GM20000 (cell line): ENCODE data around the gene SPTBN4.

ENCODE experiments used
- DNase-seq: peaks from one replicate; pipeline ENCODE4 v3.0.0; 2012; ENCODE audit warnings: low spot score
- TF ChIP-seq, protein P1 (sequence below): IDR thresholded peaks from 2 replicates; pipeline ENCODE4 v1.5.1; 2012; ENCODE audit warnings: mild to moderate bottlenecking, control low read depth; ENCODE audit errors: extremely low read depth, missing control alignments

SPTBN4 gene

DNA sequence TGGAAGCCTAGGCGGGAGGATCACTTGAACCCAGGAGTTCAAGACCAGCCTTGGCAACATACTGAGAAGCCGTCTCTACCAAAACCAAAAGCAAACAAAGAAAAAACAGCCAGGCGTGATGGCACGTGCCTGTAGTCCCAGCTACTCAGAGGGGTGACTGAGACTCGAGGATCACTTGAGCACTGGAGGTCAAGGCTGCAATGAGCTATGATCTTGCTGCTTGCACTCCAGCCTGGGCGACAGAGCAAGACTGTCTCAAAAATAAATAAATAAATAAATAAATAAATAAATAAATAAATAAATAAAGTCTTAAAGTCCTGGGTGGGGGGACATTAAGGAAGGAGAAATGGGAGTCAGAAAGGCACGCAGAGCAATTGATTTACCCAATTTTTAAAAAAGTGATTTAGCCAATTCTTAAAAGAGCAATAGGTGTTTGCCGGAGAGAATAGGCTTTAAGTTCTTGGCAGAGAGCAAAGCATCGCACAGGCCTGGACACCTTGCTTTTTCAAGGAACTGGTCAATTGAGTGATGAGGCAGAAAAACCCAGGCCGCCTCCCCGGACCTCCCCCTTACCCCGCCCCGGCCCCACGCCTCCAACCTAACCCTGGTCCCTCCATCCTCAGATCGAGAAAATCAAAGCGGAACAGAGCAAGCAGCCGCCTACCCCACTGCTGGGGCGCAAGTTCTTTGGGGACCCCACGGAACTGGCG, 100.4 kb downstream of the SPTBN4 start:
- DNase-seq, result peak; percentile 66
- TF ChIP-seq, protein P1, sequence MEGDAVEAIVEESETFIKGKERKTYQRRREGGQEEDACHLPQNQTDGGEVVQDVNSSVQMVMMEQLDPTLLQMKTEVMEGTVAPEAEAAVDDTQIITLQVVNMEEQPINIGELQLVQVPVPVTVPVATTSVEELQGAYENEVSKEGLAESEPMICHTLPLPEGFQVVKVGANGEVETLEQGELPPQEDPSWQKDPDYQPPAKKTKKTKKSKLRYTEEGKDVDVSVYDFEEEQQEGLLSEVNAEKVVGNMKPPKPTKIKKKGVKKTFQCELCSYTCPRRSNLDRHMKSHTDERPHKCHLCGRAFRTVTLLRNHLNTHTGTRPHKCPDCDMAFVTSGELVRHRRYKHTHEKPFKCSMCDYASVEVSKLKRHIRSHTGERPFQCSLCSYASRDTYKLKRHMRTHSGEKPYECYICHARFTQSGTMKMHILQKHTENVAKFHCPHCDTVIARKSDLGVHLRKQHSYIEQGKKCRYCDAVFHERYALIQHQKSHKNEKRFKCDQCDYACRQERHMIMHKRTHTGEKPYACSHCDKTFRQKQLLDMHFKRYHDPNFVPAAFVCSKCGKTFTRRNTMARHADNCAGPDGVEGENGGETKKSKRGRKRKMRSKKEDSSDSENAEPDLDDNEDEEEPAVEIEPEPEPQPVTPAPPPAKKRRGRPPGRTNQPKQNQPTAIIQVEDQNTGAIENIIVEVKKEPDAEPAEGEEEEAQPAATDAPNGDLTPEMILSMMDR, result no peak

DNA sequence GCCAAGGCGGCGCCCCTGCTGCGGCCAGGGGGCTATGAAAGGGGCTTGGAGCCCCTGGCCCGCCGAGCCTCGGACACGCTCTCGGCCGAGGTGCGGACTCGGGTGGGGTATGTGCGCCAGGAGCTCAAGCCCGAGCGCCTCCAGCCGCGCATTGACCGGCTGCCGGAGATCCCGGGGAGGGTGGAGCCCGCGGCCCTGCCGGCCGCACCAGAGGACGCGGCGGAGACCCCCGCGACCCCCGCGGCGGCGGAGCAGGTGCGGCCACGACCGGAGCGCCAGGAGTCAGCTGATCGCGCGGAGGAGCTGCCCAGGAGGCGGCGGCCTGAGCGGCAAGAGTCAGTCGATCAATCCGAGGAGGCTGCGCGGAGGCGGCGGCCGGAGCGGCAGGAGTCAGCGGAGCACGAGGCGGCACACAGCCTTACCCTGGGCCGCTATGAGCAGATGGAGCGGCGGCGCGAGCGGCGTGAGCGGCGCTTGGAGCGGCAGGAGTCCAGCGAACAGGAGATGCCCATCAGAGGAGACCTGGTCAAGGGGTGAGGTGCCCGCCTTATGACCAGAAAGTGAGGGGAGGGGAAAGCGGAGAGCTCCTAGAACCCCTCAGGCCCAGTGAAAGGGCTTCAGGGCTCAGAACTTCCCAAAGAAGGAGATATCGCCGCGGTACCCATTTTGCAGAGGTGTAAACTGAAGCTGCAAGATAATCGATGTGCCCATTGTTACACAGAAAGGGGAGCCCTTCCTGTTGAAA, 101.1 kb downstream of the SPTBN4 start:
- DNase-seq, result no peak
- TF ChIP-seq, protein P1, result no peak

DNA sequence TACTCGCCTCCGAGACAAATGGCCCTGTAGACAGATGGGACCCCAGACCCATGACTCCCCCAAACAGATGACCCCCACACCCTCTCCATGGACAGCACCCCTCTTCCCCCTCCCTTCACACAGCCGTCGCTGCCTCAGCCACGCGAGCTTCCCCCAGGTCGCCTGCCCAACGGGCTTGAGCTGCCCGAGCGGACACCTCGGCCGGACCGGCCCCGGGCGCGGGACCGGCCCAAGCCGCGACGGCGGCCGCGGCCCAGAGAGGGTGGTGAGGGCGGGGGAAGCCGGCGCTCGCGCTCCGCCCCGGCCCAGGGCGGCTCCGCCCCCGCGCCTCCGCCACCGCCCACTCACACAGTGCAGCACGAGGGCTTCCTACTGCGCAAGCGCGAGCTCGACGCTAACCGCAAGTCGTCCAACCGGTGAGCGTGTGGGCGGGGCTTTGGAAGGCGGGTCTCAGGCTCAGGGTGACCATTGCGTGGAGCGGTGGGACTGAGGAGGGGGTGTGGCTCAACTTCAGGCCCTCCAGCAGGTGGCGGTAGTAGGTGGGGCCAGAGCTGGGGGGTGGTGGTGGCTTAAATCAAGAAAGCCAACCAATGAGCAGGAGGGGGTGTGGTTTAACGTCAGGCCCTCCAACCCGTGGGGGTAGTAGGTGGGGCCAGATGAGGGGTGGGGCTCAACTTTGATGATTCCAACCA, 103.7 kb downstream of the SPTBN4 start:
- DNase-seq, result peak; percentile 99
- TF ChIP-seq, protein P1, result no peak

DNA sequence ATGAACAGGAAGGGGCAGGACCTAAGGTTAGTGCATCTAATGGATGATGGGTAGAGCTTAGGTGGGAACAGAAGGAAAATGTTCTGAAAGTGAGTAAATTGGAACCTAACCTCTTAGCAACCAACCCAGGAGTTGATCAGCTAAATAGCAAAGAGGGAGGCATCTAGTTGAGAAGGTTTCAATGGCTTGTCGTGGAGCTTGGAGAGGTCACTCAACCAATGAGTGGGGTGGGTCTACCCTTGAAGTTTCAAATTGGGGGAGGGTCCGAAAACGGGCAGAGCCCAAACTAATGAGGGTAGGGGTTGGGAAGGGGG, 104.2 kb downstream of the SPTBN4 start:
- no peak for DNase-seq
- TF ChIP-seq, protein P1, result no peak

DNA sequence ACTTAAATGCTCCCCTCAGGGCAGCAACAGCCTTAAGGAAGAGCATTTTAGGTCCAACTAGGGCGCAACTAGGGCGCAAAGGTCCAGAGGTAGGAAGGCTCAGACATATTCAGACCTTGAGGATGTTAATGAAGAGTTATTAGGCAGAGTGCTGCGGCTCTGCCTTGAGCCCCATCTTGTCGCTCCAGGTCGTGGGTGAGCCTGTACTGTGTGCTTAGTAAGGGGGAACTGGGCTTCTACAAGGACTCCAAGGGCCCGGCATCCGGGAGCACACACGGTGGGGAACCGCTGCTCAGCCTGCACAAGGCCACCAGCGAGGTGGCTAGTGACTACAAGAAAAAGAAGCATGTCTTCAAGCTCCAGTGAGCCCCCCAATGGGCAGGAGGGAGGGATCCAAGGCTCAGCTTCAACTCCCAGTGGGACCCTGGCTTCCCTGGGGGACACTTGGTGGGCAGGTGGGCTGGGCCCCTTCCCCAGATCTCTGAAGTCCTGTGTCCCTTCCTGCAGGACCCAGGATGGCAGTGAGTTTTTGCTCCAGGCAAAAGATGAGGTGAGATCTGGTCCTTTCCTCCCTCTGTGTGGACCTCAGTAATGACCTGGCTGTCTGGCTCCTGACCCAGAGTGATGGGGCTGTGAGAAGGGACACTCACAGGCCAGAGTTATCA, 105.2 kb downstream of the SPTBN4 start:
- no peak for DNase-seq
- TF ChIP-seq, protein P1, result no peak

DNA sequence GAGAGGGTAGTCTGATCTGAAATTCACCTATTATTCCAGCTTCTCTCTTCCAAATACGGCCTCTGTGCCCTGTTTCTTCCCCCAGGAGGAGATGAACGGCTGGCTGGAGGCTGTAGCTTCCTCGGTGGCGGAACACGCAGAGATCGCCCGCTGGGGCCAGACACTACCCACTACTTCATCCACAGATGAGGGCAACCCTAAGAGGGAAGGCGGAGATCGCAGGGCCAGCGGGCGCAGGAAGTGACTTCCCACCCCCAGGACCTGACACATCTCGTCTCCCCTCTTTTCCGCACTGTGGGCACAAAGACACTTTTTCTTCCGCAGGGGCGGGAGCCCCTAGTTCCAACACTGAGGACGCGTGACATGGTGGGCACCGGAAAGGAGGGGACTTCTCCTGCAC, 108.5 kb downstream of the SPTBN4 start:
- DNase-seq, result no peak
- TF ChIP-seq, protein P1, result no peak
